Heart left ventricle (tissue), 13 donors: ENCODE data around the gene RAB7B.

Experiments
- CTCF ChIP-seq, 12 donors: fragments of 200-600 bp; sonication (generic) in 4 of 12; IDR thresholded peaks; one replicate each; pipeline versions ENCODE4 v1.5.0 to v1.8.0; 2018 to 2022; ENCODE audit warnings: antibody characterized with exemption in 12 of 12, mild to moderate bottlenecking in 5 of 12
- POLR2A ChIP-seq, 2 donors: fragments of 450-650 bp; IDR thresholded peaks; one replicate each; pipeline ENCODE4 v1.6.1; 2017; ENCODE audit warnings: antibody characterized with exemption in 2 of 2, mild to moderate bottlenecking in 2 of 2, moderate library complexity in 2 of 2
- donor health status: ischemic (EF 13 %, LVEDD 7.1; RV severe dilation, severe dysfunction).
- donor health status: DM: no; HTN: yes; CAD: no.
- donor health status: DM: no; HTN: no; CAD: no.
- donor health status: ischemic (EF 25% LVEDD 6.9; RV normal size, moderate dysfunction).
- donor health status: ischemic (EF 25% LVEDD 5.7; RV mildly dilated, moderate dysfunction).
- donor health status: ischemic (EF 35%, LVEDD 5.7; RV mildly dilated, moderate dysfunction).
- donor health status: nonischemic (EF 11% LVEDD 7.7; RV severe dilation, severe dysfunction).
- donor health status: DM: yes; HTN: yes; CAD: no.
- donor health status: PGD.
- donor health status: ischemic (EF 29% LVEDD 5.4; RV normal size, mild dysfunction).
- donor health status: nonischemic (EF 23%, LVEDD 6.1; RV moderate dilation, normal function).

DNA sequence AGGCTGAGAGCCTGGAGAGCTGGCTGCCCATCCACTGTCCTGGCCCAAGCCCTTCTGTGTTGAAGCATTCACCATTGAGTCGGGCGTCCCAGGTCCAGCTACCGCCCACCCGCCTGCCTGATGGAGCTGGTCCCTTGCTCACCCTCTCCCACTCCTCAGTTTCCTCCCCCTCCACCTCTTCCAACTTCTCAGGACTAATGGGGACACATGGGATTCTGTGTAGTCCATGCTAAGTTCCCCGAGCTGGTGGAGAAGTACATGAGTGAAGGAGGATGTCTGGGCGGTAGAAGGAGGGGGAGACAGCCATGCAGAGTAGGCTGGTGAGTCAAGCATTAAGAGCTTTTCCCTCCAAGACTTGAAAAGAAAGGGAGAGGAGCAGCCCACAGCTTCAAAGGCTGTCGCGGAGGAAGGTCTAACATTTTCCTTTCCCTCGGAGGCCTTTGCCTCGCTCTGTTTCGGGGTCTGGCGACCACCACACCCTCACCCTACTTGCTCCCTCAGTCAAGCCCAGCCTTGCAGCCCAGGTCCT, 60.5 kb downstream of the RAB7B start:
- TF ChIP-seq POLR2A (IDR thresholded peaks at IDR 0.05) (no peak), CTCF (IDR thresholded peaks at IDR 0.05) (no peak)
